Measurements from ENCODE around the gene C1GALT1.

DNA sequence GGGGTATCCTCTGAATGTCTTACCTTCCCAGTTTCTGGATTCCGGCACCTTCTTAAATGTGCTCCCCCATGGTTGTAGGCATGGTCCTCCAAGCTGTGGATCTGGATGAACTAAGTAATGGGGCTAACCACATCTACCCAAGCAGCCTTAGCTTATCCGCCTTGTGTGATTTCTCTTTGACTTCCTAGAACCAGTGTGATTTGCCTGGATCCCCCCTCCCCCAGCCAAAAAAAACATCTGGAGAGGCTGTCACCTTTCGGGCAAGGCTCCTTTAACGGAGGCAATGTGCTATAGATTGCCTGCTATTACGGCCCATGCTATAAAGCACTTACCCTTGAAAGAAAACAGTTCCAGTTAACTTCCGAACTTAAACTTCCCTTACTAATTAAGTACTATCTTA is 33.9 kb downstream of the C1GALT1 start:
- no peak for TF ChIP-seq EZH2 (IDR thresholded peaks at IDR 0.05; ENCODE audit: borderline replicate concordance)
- TF ChIP-seq, protein P1, sequence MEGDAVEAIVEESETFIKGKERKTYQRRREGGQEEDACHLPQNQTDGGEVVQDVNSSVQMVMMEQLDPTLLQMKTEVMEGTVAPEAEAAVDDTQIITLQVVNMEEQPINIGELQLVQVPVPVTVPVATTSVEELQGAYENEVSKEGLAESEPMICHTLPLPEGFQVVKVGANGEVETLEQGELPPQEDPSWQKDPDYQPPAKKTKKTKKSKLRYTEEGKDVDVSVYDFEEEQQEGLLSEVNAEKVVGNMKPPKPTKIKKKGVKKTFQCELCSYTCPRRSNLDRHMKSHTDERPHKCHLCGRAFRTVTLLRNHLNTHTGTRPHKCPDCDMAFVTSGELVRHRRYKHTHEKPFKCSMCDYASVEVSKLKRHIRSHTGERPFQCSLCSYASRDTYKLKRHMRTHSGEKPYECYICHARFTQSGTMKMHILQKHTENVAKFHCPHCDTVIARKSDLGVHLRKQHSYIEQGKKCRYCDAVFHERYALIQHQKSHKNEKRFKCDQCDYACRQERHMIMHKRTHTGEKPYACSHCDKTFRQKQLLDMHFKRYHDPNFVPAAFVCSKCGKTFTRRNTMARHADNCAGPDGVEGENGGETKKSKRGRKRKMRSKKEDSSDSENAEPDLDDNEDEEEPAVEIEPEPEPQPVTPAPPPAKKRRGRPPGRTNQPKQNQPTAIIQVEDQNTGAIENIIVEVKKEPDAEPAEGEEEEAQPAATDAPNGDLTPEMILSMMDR (IDR thresholded peaks at IDR 0.05; ENCODE audit: poor library complexity) = no peak
- TF ChIP-seq EZH2phosphoT487 (IDR thresholded peaks at IDR 0.05; ENCODE audit: low read depth, severe bottlenecking, unreplicated experiment) = no peak

Measured in hepatocyte (in vitro differentiated cells).